Stimulated activated CD4-positive, alpha-beta T cell treated with anti-CD3 and anti-CD28 coated beads, Interleukin-4, amount 100 ng/mL, for 48 hours (primary cell): ENCODE results near the gene CHCHD6.

Experiments used
- DNase-seq, 2 donors: peaks; one replicate each; pipeline ENCODE4 v3.0.0-alpha.2; 2020; ENCODE audit warnings: low read depth in 2 of 2

Gene CHCHD6

DNA sequence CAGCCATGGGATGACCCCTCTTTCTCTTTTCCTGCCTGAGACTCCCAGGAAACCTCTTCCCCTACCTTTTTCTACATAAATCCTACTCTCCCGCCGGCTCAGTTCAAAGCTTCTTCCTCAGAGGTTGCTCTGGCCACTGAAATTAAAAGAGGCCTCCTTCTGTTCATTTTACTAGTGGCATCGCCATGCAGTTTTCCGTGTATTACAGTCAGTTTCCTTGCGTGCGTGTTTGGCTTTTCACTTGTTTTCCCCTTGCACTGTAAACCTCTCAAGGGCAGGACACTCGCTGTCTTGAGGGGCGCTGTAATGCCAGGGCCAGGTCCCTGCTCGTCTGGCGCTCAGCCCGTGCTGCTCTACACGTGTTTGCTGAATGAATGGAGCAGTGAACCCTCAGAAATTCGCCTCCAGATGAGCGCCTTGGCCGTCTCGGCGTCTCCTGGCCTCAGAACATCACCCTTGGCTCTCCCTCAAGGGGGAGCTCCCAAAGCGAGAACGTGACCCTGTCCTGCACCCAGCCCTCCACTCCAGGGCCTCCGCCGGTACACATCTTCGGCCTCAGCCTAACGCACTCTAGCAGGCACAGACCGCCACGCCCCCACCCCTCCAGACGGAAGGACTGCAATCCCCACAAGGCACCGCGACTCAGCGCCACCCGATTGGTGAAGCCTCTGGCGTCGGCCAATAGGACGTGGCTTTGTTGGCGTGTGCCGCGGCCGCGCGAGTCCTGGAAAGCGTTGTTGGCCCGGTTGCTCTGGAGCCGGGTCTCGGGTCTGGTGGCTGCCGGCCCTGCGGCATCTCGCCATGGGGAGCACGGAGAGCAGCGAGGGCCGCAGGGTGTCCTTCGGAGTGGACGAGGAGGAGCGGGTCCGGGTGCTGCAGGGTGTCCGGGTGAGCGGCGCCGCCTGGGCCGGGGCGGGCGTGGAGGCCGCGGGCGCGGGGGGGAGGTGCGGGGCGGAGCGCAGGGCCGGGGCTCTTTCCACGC, at the start of gene CHCHD6:
Gene CHCHD6 (plus strand): TSS at position 729 of the 982 bp plus-strand sequence. CDS start 73 bp downstream, at position 802.
- DNase-seq: peak; percentile 94 to 96

- peak; percentile 74 to 77 for DNase-seq
Observed at GRCh38 chr3:126654571-126655383, 49.3 kb upstream of the CHCHD6 start, which contains the start of gene TXNRD3. TSS of gene TXNRD3 (minus strand) at chr3:126655124.

- DNase-seq: no peak
Observed at GRCh38 chr3:126655887-126656286, 48.2 kb upstream of the CHCHD6 start.

GRCh38 chr3:126656371-126657134, 47.5 kb upstream of the CHCHD6 start:
- no peak for DNase-seq

GRCh38 chr3:126657901-126658300, 46.1 kb upstream of the CHCHD6 start:
- DNase-seq: no peak

DNA sequence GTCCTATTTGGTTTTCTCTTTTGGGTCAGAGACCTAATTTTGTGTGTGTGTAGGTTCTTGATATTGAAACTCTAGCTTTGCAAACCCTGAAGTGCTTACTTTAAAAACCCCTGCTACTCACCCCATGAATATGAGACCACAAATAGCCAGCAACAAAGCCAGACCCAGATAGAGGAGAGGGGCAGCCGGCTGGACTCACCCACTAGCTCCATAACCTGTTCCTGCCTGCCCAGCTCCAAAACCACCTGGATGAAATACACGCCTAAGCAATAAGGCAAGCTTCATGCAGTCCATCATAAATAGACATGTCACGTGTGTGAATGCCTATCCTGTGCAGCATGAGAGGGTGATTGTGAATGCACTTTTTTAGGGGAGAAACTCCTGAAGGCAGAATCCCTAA, 45.5 kb upstream of the CHCHD6 start:
- DNase-seq: no peak

DNA sequence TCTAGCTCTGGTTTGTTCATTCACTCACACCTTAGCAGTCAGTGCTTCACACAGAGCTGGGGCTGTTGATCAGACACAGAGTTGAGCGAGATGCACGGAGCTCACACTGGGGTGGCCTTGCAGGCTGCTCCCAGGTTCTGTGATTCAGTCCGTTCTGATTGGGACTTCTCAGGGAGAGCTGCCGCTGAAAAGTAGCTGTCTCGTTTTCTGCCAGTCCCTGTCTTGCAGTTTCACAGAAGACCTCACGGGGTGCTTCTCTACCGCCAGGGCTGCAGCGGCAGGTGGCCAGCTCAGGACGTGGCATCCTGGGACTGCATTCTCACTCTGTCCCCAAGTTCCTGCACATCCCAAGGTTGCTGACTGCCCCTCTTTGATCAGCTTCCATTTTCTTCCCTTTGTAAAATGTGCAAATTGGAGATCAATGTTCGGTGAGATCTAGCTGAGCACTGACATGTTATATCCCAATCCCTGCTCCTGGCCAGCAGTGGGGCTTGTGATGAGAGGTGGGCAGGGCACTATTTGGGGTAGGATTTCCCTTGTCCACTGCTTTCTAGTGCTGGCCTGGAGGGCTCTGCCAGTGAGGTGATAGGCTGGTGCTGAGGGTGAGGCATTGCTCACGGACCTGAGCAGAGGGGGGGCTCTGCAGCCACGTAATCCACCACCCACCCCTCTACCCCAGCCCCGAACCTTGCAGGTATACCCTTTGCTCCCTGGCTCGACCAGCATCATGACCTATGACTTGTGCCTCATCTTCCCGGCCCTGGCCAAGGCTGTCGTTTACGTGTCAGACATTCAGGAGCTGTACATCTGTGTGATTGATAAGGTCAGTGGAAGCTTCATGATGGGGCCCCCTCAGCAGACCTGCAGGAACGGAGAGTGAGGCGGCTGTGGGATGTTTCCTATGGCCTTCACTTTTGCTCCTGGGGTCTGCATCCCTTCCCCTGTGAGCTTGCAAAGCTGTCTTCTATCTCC, 43.8 kb upstream of the CHCHD6 start:
- DNase-seq: no peak

- DNase-seq: no peak
Observed at GRCh38 chr3:126661532-126662364, 42.3 kb upstream of the CHCHD6 start.

DNA sequence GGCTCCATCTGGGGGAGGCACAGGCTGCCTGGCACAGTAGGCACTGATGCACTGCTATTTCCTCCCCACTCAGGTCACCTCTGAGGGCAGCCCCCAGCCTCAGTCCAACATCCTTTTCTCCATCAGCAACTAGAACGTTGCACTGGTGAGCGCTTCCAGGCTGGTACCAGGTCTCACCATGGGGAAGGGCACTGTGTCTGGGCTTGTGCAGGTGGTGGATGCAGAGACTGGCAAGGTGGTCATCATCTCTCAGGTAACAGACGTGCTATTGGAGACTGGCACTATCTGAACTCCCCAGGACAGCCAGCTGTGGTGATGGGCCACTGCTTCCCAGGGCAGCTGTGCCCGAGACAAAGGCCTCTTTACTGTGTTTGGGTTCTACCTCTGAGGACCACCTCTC, 40.8 kb upstream of the CHCHD6 start:
- DNase-seq: no peak

DNA sequence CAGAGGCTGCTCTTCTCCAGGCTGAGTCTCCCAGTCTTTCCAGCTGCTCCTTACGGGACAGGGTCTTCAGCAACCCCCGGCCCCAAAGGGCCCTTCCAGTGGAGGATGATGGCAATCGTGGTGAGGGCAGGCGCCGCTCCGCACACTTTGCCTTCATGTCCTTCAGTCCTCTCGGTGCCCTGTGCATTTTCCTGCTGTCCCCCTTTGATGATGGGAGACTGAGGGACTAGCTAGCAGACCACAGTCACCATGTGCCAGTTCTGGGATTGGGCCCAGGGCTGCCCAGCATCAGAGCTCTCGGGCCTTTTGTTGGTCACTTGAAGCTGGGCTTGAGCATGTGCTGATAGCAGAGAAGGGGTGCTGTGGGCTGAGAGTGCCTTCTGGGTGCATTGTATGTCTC, 40.3 kb upstream of the CHCHD6 start:
- no peak for DNase-seq

- DNase-seq: no peak
Observed at GRCh38 chr3:126664591-126665214, 39.3 kb upstream of the CHCHD6 start.

- no peak for DNase-seq
Observed at GRCh38 chr3:126665221-126665936, 38.7 kb upstream of the CHCHD6 start.

- DNase-seq: no peak
Observed at GRCh38 chr3:126665959-126666657, 37.9 kb upstream of the CHCHD6 start.

- no peak for DNase-seq
Observed at GRCh38 chr3:126666658-126667528, 37.1 kb upstream of the CHCHD6 start.

GRCh38 chr3:126667631-126668449, 36.2 kb upstream of the CHCHD6 start:
- DNase-seq: no peak
